Activated B cell treated with CpG ODN at 0.5 μM for 24 hours (primary cell): ENCODE measurements around the gene BCLAF1. TPM values are rescaled to one million over a fixed set of nuclear protein-coding genes. Genes with fewer than 3 reads are reported as not detected.

Experiments
- ATAC-seq: fragments of 200-7000 bp; cut with Tn5 transposase; one replicate; pipeline ENCODE4 v1.10.0; 2021; ENCODE audit warnings: low read depth, mild to moderate bottlenecking, moderate library complexity
- CTCF ChIA-PET: fragments of 350-600 bp; sonication (Branson Sonifier 250); formaldehyde crosslinking; loops from one replicate; lab custom pipeline; 2021; ENCODE audit warnings: antibody characterized with exemption; lab: Charles Lee
- POLR2A ChIA-PET: fragments of 350-600 bp; sonication (Branson Sonifier 250); formaldehyde crosslinking; loops from one replicate; lab custom pipeline; 2021; ENCODE audit warnings: antibody characterized with exemption; lab: Charles Lee
- DNase-seq: peaks from one replicate; pipeline ENCODE4 v3.0.0; 2022
- H3K27ac Mint-ChIP-seq: one replicate; pipeline ENCODE4 v1.8.0; 2020; ENCODE audit warnings: mixed read lengths
- H3K27me3 Mint-ChIP-seq: one replicate; pipeline ENCODE4 v1.8.0; 2021; ENCODE audit warnings: mixed read lengths
- H3K36me3 Mint-ChIP-seq: one replicate; pipeline ENCODE4 v1.8.0; 2021; ENCODE audit warnings: low read depth, mixed read lengths
- H3K4me1 Mint-ChIP-seq: one replicate; pipeline ENCODE4 v1.8.0; 2021; ENCODE audit warnings: mixed read lengths
- H3K4me3 Mint-ChIP-seq: one replicate; pipeline ENCODE4 v1.8.0; 2020; ENCODE audit warnings: mild to moderate bottlenecking, mixed read lengths
- H3K9me3 Mint-ChIP-seq: one replicate; pipeline ENCODE4 v1.8.0; 2020; ENCODE audit warnings: mixed read lengths
- CTCF ChIP-seq: fragments of 200-600 bp; IDR thresholded peaks from one replicate; pipeline ENCODE4 v1.8.0; 2022; ENCODE audit warnings: antibody characterized with exemption, mild to moderate bottlenecking
- intact Hi-C: fragments of 100-400 bp; cut with micrococcal nuclease; formaldehyde crosslinking; loops from one replicate; pipeline ENCODE4 v1.15.1; 2024
- total RNA-seq: library from RNA; stranded (reverse); gene quantifications from 2 replicates; pipeline ENCODE4 v1.2.3, GENCODE V29; 2022

The BCLAF1 gene
- total RNA-seq, 1 donor from 2014 or later = 259 TPM

GRCh38 chr6:136294621-136295020 is 5.0 kb upstream of the BCLAF1 start:
- DNase-seq (no peak), ATAC-seq (no peak)
- CTCF ChIA-PET = no interaction called here
- no peak overlapping the region for H3K27ac Mint-ChIP-seq
- intact Hi-C loops = no loop called here
- peaks cover 6% of the 10 kb centered on the region for H3K36me3 Mint-ChIP-seq
- H3K9me3 Mint-ChIP-seq = no peaks in the 10 kb centered on the region
- POLR2A ChIA-PET = no interaction called here
- peaks cover 13% of the 10 kb centered on the region for H3K4me1 Mint-ChIP-seq
- H3K4me3 Mint-ChIP-seq = no peak overlapping the region
- no peaks in the 10 kb centered on the region for H3K27me3 Mint-ChIP-seq
- TF ChIP-seq CTCF = no peak

- no peak for TF ChIP-seq CTCF
- peak; percentile 57 for DNase-seq
- Mint-ChIP-seq H3K36me3 (peaks cover 27% of the 10 kb centered on the region), H3K4me1 (peaks cover 42% of the 10 kb centered on the region), H3K27me3 (no peaks in the 10 kb centered on the region), H3K9me3 (no peaks in the 10 kb centered on the region), H3K4me3 (peak overlapping the region; percentile 100), H3K27ac (peak overlapping the region; percentile 100)
- intact Hi-C loops = loop anchor here (1.0 kb wide), 1 partner anchor 27 kb away; no protein-coding TSS in a partner anchor
- CTCF ChIA-PET = interaction anchor here (1.0 to 2.5 kb wide), 4 partner anchors 27 to 792 kb away, joined by 3 to 18 read pairs (median 6); partner anchors contain the start of gene MAP3K5
- ATAC-seq = peak; percentile 26
- POLR2A ChIA-PET = interaction anchor here (0.5 to 4.0 kb wide), 32 partner anchors 8 to 1235 kb away, joined by 3 to 84 read pairs (median 5); partner anchors contain the start of genes AHI1, HBS1L, MAP3K5 and MTFR2
These were observed 864 bp upstream of the BCLAF1 start for GRCh38 chr6:136290410-136291010.

DNA sequence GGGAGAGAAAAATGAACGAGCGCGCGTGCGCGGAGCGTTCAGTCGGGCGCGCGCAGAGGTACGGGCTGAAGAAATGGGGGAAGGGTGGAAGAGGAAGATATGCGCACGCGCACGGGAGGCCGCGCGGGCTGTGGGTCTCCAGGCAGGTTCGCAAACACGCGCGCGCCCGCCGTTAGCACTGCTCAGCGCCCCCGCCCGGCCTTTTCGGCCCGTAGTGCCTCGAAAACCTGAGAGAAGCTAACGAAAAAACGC is 393 bp downstream of the BCLAF1 start:
- POLR2A ChIA-PET = interaction anchor here (0.5 to 4.0 kb wide), 24 partner anchors 10 to 1890 kb away, joined by 3 to 84 read pairs (median 6); partner anchors contain the start of genes AHI1, HBS1L, MAP3K5 and MTFR2
- Mint-ChIP-seq H3K27me3 (no peaks in the 10 kb centered on the region), H3K27ac (peak overlapping the region; percentile 100), H3K4me1 (peaks cover 55% of the 10 kb centered on the region), H3K36me3 (peaks cover 38% of the 10 kb centered on the region), H3K4me3 (peak overlapping the region; percentile 100), H3K9me3 (no peaks in the 10 kb centered on the region)
- TF ChIP-seq CTCF = no peak
- DNase-seq (peak; percentile 89), ATAC-seq (peak; percentile 51)
- intact Hi-C loops = loop anchor here (1.0 to 5.0 kb wide), 9 partner anchors 39 to 1235 kb away; partner anchors contain the start of genes HBS1L, MAP3K5, MTFR2 and PEX7
- CTCF ChIA-PET = interaction anchor here (1.5 to 2.5 kb wide), 3 partner anchors 28 to 791 kb away, joined by 5 to 18 read pairs (median 6); partner anchors contain the start of gene MAP3K5

DNA sequence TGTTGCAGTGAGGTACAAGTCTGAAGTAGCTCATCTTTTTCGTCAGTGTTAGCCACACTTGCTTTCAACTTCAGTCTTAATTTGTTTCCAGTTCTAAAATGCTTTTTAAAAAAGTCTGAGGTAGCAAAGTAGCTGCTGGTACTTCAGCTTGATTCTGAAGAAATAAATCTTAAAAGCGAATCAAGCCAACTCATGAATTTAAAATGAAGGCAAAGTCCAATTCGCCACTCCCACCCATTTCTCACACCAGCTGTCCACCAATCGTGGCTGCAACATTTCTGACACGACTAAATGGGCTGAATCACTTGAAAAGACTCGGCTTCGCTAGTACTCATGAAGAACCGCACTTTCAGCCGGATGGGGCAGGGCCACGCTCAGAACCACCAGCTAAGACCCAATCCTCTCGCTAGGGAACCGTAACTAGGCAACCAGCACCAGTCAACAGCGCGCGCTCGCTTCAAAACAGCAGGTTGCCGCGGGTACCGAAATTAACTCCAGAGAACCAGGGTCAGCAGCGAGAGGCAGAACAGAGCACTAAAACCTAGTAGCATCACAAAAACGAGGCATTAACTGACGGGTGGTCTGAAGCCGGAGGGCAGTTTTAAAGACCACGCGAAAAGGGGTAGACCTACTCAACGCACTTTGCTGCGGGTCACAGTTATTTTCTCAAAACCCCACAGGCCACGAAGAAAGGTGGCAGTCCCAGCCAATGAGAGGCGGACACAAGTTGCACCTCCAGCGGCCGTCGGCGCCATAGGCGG is 900 bp downstream of the BCLAF1 start:
- Mint-ChIP-seq H3K27ac (peak overlapping the region; percentile 100), H3K4me3 (peak overlapping the region; percentile 100), H3K4me1 (peaks cover 59% of the 10 kb centered on the region), H3K36me3 (peaks cover 40% of the 10 kb centered on the region), H3K27me3 (no peaks in the 10 kb centered on the region), H3K9me3 (no peaks in the 10 kb centered on the region)
- intact Hi-C loops = loop anchor here (1.0 to 5.0 kb wide), 9 partner anchors 38 to 1234 kb away; partner anchors contain the start of genes HBS1L, MAP3K5, MTFR2 and PEX7
- DNase-seq = peak; percentile 63
- ChIA-PET CTCF (interaction anchor here (1.1 to 2.5 kb wide), 5 partner anchors 27 to 790 kb away, joined by 3 to 18 read pairs (median 5); partner anchors contain the start of gene MAP3K5), POLR2A (interaction anchor here (0.5 to 4.0 kb wide), 19 partner anchors 10 to 1234 kb away, joined by 3 to 84 read pairs (median 8); partner anchors contain the start of genes AHI1, HBS1L, IL20RA and MAP3K5)
- ATAC-seq = peak; percentile 45
- no peak for TF ChIP-seq CTCF
